H9 (cell line): ENCODE measurements around the gene CPNE2. TPM values are rescaled to one million over a fixed set of nuclear protein-coding genes. Genes with fewer than 3 reads are reported as not detected.

Experiments
- DNase-seq: peaks from one replicate; pipeline ENCODE4 v3.0.0-alpha.2; 2017
- H2AFZ ChIP-seq: one replicate; pipeline ENCODE4 v1.6.1; 2013; ENCODE audit warnings: mild to moderate bottlenecking, low read length, control low read depth, moderate library complexity
- H2AK5ac ChIP-seq: 2 replicates; pipeline ENCODE4 v1.6.1; 2013; ENCODE audit warnings: low read length, control low read depth, mixed read lengths; ENCODE audit not compliant: insufficient read length
- H2BK120ac ChIP-seq: one replicate; pipeline ENCODE4 v1.6.1; 2013; ENCODE audit warnings: low read depth, mild to moderate bottlenecking, low read length, control low read depth, inconsistent platforms; ENCODE audit not compliant: poor library complexity, severe bottlenecking
- H2BK12ac ChIP-seq: 2 replicates; pipeline ENCODE4 v1.6.1; 2013; ENCODE audit warnings: low read length, control low read depth, mixed read lengths, low read depth; ENCODE audit not compliant: insufficient read length
- H2BK15ac ChIP-seq: 2 replicates; pipeline ENCODE4 v1.6.1; 2013; ENCODE audit warnings: low read depth, low read length, control low read depth
- H2BK20ac ChIP-seq: one replicate; pipeline ENCODE4 v1.6.1; 2013; ENCODE audit warnings: low read depth, mild to moderate bottlenecking, low read length, control low read depth, inconsistent platforms; ENCODE audit not compliant: poor library complexity, severe bottlenecking
- H2BK5ac ChIP-seq: 2 replicates; pipeline ENCODE4 v1.6.1; 2013; ENCODE audit warnings: low read length, control low read depth, mixed read lengths; ENCODE audit not compliant: insufficient read length
- H3K14ac ChIP-seq: 2 replicates; pipeline ENCODE4 v1.6.1; 2013; ENCODE audit warnings: low read length, control low read depth; ENCODE audit not compliant: insufficient read depth
- H3K18ac ChIP-seq: 2 replicates; pipeline ENCODE4 v1.6.1; 2013; ENCODE audit warnings: low read depth, mild to moderate bottlenecking, mixed read lengths, low read length, control low read depth; ENCODE audit not compliant: insufficient read length
- H3K23ac ChIP-seq: 2 replicates; pipeline ENCODE4 v1.6.1; 2013; ENCODE audit warnings: low read length, control low read depth, mixed read lengths, low read depth; ENCODE audit not compliant: insufficient read length
- H3K23me2 ChIP-seq: 2 replicates; pipeline ENCODE4 v1.6.1; 2013; ENCODE audit warnings: low read depth, mild to moderate bottlenecking, mixed read lengths, low read length, control low read depth; ENCODE audit not compliant: insufficient read length, poor library complexity, severe bottlenecking
- H3K27ac ChIP-seq: 2 replicates; pipeline ENCODE4 v1.5.1; 2013; ENCODE audit warnings: low read length, control low read depth, mixed read lengths, low read depth; ENCODE audit not compliant: insufficient read length
- H3K27me3 ChIP-seq: 2 replicates; pipeline ENCODE4 v1.6.1; 2013; ENCODE audit warnings: low read length, control low read depth, inconsistent platforms; ENCODE audit not compliant: insufficient read depth
- H3K4ac ChIP-seq: 2 replicates; pipeline ENCODE4 v1.6.1; 2013; ENCODE audit warnings: low read depth, mild to moderate bottlenecking, control low read depth, inconsistent platforms, low read length, moderate library complexity
- H3K4me1 ChIP-seq: 2 replicates; pipeline ENCODE4 v1.6.1; 2013; ENCODE audit warnings: low read length, control low read depth, inconsistent platforms; ENCODE audit not compliant: insufficient read depth
- H3K4me2 ChIP-seq: 2 replicates; pipeline ENCODE4 v1.6.1; 2013; ENCODE audit warnings: low read length, control low read depth, mixed read lengths; ENCODE audit not compliant: insufficient read length, insufficient read depth
- H3K56ac ChIP-seq: 2 replicates; pipeline ENCODE4 v1.6.1; 2013; ENCODE audit warnings: low read depth, mild to moderate bottlenecking, mixed read lengths, low read length, control low read depth; ENCODE audit not compliant: insufficient read length
- H3K79me1 ChIP-seq: 2 replicates; pipeline ENCODE4 v1.6.1; 2013; ENCODE audit warnings: low read depth, mild to moderate bottlenecking, moderate library complexity, low read length, control low read depth, inconsistent platforms; ENCODE audit not compliant: insufficient read depth, poor library complexity, severe bottlenecking
- H3K79me2 ChIP-seq: 2 replicates; pipeline ENCODE4 v1.6.1; 2013; ENCODE audit warnings: low read length, control low read depth, inconsistent platforms; ENCODE audit not compliant: insufficient read depth
- H3K9ac ChIP-seq: 2 replicates; pipeline ENCODE4 v1.6.1; 2013; ENCODE audit warnings: low read length, control low read depth, mixed read lengths; ENCODE audit not compliant: insufficient read length; ENCODE audit errors: extremely low read depth
- H3K9me3 ChIP-seq: one replicate; pipeline ENCODE4 v1.6.1; 2013; ENCODE audit warnings: low read depth, low read length, inconsistent platforms; ENCODE audit not compliant: control insufficient read depth
- H3T11ph ChIP-seq: one replicate; pipeline ENCODE4 v1.6.1; 2013; ENCODE audit warnings: mild to moderate bottlenecking, low read length, control low read depth, inconsistent platforms
- H4K20me1 ChIP-seq: one replicate; pipeline ENCODE4 v1.6.1; 2013; ENCODE audit not compliant: control insufficient read depth, insufficient read length, insufficient read depth
- H4K5ac ChIP-seq: 2 replicates; pipeline ENCODE4 v1.6.1; 2013; ENCODE audit warnings: low read depth, mild to moderate bottlenecking, mixed read lengths, low read length, control low read depth; ENCODE audit not compliant: insufficient read length
- H4K8ac ChIP-seq: replicated peaks from 2 replicates; pipeline ENCODE4 v1.6.1; 2013; ENCODE audit warnings: low read length, control low read depth, mixed read lengths, low read depth; ENCODE audit not compliant: insufficient read length
- H4K91ac ChIP-seq: 2 replicates; pipeline ENCODE4 v1.6.1; 2013; ENCODE audit warnings: low read depth, mild to moderate bottlenecking, moderate library complexity, mixed read lengths, low read length, control low read depth; ENCODE audit not compliant: insufficient read length
- H3K27ac Mint-ChIP-seq, 3 experiments: 2 replicates in 2 of 3; 3 replicates in 1 of 3; pipeline ENCODE4 v1.8.0; 2020 to 2021; ENCODE audit warnings: mixed read lengths in 3 of 3, mild to moderate bottlenecking in 1 of 3, moderate library complexity in 1 of 3
- H3K27me3 Mint-ChIP-seq: 2 replicates; pipeline ENCODE4 v1.8.0; 2021; ENCODE audit warnings: low read depth, mild to moderate bottlenecking, moderate library complexity, mixed read lengths
- H3K36me3 Mint-ChIP-seq, 3 experiments: 2 replicates in 2 of 3; 3 replicates in 1 of 3; pipeline ENCODE4 v1.8.0; 2020 to 2021; ENCODE audit warnings: low read depth in 3 of 3, mixed read lengths in 3 of 3; ENCODE audit not compliant: insufficient read depth in 1 of 3
- H3K4me1 Mint-ChIP-seq, 2 experiments: 2 replicates each; pipeline ENCODE4 v1.8.0; 2020; ENCODE audit warnings: mixed read lengths in 2 of 2
- H3K4me3 Mint-ChIP-seq, 2 experiments: 2 replicates in 1 of 2; 3 replicates in 1 of 2; pipeline ENCODE4 v1.8.0; 2020 to 2021; ENCODE audit warnings: mild to moderate bottlenecking in 2 of 2, mixed read lengths in 2 of 2, moderate library complexity in 1 of 2
- H3K9me3 Mint-ChIP-seq, 2 experiments: 2 replicates in 1 of 2; 3 replicates in 1 of 2; pipeline ENCODE4 v1.8.0; 2020; ENCODE audit warnings: mild to moderate bottlenecking in 2 of 2, mixed read lengths in 2 of 2, moderate library complexity in 1 of 2
- WGBS: extraction: QIAGEN DNeasy Blood & Tissue Kit; methylation state at CpG from one replicate; pipeline ENCODE4 v1.1.7; 2013; ENCODE audit warnings: missing lambda C conversion rate, low lambda C conversion rate, mixed read lengths; ENCODE audit not compliant: insufficient read length; ENCODE audit errors: extremely low coverage; 5-methylcytosine and 5-hydroxymethylcytosine counted together
- total RNA-seq: library from RNA; stranded (reverse); gene quantifications from 2 replicates; pipeline ENCODE4 v1.2.1, GENCODE V29; 2021
- TF ChIP-seq, protein P1 (sequence below): fragments of 200-600 bp; sonication (generic); conservative IDR thresholded peaks from 3 replicates; pipeline ENCODE4 v1.8.0; 2021; ENCODE audit warnings: antibody characterized with exemption, mild to moderate bottlenecking

The CPNE2 gene
- total RNA-seq, 1 experiment from 2014 or later, result 8.0 TPM

DNA sequence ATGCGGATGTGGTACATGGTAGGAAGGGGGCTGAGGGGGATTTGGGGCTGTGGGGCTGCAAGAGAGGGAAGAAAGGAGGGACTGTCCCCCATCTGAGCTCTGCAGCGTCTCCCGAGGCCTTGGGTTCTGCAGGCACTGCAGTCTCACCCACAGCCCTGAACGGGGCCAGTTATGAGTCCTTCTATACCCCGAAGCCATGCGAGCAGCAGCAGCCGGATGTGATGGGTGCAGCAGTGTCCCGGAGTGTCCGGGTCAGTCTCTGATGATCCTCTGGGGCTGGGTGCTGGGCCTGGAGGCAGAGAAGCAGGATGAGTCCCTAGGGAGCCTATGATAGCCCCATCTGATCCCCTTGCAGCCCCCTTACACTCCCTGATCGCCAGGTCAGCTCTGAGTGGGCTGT is 41.5 kb downstream of the CPNE2 start:
- Histone ChIP-seq H4K91ac (no peak overlapping the region), H3K4me2 (no peak overlapping the region), H3K56ac (no peak overlapping the region), H3T11ph (no peak overlapping the region), H4K20me1 (no peaks in the 10 kb centered on the region), H3K4me1 (no peaks in the 10 kb centered on the region), H3K9ac (no peak overlapping the region), H3K18ac (no peak overlapping the region), H3K4ac (no peak overlapping the region), H2AFZ (no peak overlapping the region), H2AK5ac (no peak overlapping the region), H2BK15ac (no peak overlapping the region), H3K23ac (no peak overlapping the region), H4K5ac (no peak overlapping the region), H3K79me2 (no peaks in the 10 kb centered on the region), H2BK120ac (no peak overlapping the region), H3K14ac (no peak overlapping the region), H3K23me2 (no peaks in the 10 kb centered on the region), H3K27me3 (no peaks in the 10 kb centered on the region), H2BK20ac (no peak overlapping the region), H2BK5ac (no peak overlapping the region), H2BK12ac (no peak overlapping the region), H3K79me1 (no peaks in the 10 kb centered on the region), H4K8ac (no peak overlapping the region), H3K27ac (no peak overlapping the region), H3K9me3 (no peaks in the 10 kb centered on the region)
- no peak for DNase-seq
- no peaks in the 10 kb centered on the region for H3K27me3 Mint-ChIP-seq
- H3K36me3 Mint-ChIP-seq, result no peaks in the 10 kb centered on the region
- no peak overlapping the region for H3K4me3 Mint-ChIP-seq
- peaks cover 5 to 21% of the 10 kb centered on the region in 2 experiments for H3K4me1 Mint-ChIP-seq
- WGBS, result no CpG with 5 or more reads among the region's 10 CpGs
- H3K27ac Mint-ChIP-seq, result no peak overlapping the region; a peak in 1 of 7 replicates
- H3K9me3 Mint-ChIP-seq, result no peaks in the 10 kb centered on the region
- TF ChIP-seq, protein P1, sequence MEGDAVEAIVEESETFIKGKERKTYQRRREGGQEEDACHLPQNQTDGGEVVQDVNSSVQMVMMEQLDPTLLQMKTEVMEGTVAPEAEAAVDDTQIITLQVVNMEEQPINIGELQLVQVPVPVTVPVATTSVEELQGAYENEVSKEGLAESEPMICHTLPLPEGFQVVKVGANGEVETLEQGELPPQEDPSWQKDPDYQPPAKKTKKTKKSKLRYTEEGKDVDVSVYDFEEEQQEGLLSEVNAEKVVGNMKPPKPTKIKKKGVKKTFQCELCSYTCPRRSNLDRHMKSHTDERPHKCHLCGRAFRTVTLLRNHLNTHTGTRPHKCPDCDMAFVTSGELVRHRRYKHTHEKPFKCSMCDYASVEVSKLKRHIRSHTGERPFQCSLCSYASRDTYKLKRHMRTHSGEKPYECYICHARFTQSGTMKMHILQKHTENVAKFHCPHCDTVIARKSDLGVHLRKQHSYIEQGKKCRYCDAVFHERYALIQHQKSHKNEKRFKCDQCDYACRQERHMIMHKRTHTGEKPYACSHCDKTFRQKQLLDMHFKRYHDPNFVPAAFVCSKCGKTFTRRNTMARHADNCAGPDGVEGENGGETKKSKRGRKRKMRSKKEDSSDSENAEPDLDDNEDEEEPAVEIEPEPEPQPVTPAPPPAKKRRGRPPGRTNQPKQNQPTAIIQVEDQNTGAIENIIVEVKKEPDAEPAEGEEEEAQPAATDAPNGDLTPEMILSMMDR, result no peak
